Measurements from ENCODE around the gene SLC2A2. TPM values are rescaled to one million over a fixed set of nuclear protein-coding genes. Genes with fewer than 3 reads are reported as not detected.

The SLC2A2 gene
- total RNA-seq, 2 experiments from 2014 or later, result not detected

DNA sequence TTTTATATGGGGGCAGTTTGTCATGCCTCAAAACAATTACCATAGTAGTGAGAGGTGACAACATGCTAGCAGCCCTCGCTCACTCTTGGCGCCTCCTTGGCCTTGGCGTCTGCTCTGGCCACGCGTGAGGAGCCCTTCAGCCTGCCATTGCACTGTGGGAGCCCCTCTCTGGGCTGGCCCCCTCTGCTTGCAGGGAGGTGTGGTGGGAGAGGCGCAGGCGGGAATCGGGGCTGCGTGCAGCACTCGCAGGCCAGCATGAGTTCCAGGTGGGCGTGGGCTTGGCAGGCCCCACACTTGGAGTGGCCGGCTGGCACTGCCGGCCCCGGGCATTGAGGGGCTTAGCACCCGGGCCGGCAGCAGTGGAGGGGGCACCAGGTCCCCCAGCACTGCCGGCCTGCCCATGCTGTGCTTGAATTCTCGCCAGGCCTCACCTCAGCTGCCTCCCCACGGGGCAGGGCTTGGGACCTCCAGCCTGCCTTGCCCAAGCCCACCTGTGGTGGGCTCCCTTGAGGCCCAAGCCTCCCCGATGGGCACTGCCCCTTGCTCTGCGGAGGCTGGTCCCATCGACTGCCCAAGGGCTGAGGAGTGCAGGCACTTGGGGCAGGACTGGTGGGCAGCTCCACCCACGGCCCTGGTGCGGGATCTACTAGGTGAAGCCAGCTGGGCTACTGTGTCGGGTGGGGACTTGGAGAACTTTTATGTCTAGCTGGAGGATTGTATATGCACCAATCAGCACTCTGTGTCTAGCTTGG, 79.3 kb downstream of the SLC2A2 start:
- ChIA-PET CTCF (no interaction called here), POLR2A (no interaction called here)

Other genes with a start within 250 kb of the SLC2A2 start
- 100 to 1,000 TPM; 274 to 279 TPM for gene RPL22L1, start 156.5 kb downstream of the SLC2A2 start, total RNA-seq
- 10 to 100 TPM in 1 of 2 experiments, 1 to 10 TPM in 1; 9.4 to 12.2 TPM for gene EIF5A2, start 118.1 kb downstream of the SLC2A2 start, total RNA-seq